Measurements from ENCODE around the gene EVC. TPM values are rescaled to one million over a fixed set of nuclear protein-coding genes. Genes with fewer than 3 reads are reported as not detected.

The EVC gene
- total and polyA plus RNA-seq, 2 experiments from 2014 or later, result 4.8 to 8.6 TPM

DNA sequence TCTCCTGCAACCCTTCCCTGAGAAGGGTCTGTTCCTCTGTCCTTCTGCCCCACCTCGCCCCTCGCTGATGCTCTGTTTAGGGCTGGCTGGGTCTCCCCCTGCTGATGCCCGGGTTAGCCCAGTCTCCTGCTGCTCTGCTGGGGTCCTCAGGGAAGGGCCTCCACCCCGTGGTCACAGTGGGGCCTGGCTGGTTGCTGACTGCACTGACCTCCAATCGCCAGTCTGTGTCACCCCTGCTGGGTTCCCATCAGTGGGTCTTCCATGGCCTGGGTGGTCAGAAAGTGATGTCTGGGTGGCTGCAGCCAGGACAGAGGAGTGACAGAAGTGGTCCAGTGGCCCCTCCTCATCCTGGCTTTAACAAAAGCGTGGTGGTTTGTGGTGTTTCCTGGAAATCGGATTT lies 44.7 kb downstream of the EVC start:
- Histone ChIP-seq H3K4me2 (no peak overlapping the region), H2AFZ (no peak overlapping the region), H3K27me3 (no peaks in the 10 kb centered on the region), H3K9me3 (ENCODE audit: low read depth) (no peaks in the 10 kb centered on the region), H3K79me2 (no peaks in the 10 kb centered on the region), H4K20me1 (ENCODE audit: insufficient read depth, poor library complexity, severe bottlenecking) (no peaks in the 10 kb centered on the region), H3K36me3 (replicated peaks; ENCODE audit: insufficient read depth, low read depth) (no peaks in the 10 kb centered on the region), H3K27ac (no peak overlapping the region), H3K4me3 (no peak overlapping the region), H3K9me2 (replicated peaks; ENCODE audit: insufficient read depth) (no peaks in the 10 kb centered on the region), H3K4me1 (ENCODE audit: insufficient read depth) (no peaks in the 10 kb centered on the region)
- DNase-seq (ENCODE audit: low spot score), result no peak
- TF ChIP-seq EZH2 (IDR thresholded peaks at IDR 0.05; ENCODE audit: borderline replicate concordance) (no peak), EZH2phosphoT487 (IDR thresholded peaks at IDR 0.05; ENCODE audit: low read depth, severe bottlenecking, unreplicated experiment) (no peak)
- TF ChIP-seq, protein P1, sequence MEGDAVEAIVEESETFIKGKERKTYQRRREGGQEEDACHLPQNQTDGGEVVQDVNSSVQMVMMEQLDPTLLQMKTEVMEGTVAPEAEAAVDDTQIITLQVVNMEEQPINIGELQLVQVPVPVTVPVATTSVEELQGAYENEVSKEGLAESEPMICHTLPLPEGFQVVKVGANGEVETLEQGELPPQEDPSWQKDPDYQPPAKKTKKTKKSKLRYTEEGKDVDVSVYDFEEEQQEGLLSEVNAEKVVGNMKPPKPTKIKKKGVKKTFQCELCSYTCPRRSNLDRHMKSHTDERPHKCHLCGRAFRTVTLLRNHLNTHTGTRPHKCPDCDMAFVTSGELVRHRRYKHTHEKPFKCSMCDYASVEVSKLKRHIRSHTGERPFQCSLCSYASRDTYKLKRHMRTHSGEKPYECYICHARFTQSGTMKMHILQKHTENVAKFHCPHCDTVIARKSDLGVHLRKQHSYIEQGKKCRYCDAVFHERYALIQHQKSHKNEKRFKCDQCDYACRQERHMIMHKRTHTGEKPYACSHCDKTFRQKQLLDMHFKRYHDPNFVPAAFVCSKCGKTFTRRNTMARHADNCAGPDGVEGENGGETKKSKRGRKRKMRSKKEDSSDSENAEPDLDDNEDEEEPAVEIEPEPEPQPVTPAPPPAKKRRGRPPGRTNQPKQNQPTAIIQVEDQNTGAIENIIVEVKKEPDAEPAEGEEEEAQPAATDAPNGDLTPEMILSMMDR (IDR thresholded peaks at IDR 0.05; ENCODE audit: poor library complexity), result no peak
- 92% methylated on average over 7 of the region's 7 CpGs for WGBS (ENCODE audit: low lambda C conversion rate, missing lambda C conversion rate)

DNA sequence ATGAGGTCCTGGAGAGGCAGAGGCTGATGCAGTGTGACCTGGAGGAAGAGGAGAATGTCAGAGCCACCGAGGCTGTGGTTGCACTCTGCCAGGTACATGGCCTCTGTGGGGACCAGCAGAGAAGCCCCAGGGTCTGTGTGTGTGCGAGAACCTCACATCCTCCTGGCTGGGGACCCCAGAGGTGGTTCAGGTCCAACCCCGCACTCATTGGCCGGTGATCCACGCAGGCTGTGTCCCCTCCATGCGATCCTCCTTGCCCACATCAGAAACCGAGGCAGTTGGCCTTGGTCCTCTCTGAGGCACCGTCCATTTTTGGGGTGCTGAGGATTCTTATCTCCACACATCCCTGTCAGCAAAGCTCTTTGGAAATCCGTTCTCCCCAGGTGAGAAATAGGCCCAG lies 45.3 kb downstream of the EVC start:
- Histone ChIP-seq H4K20me1 (ENCODE audit: insufficient read depth, poor library complexity, severe bottlenecking) (no peaks in the 10 kb centered on the region), H3K4me3 (no peak overlapping the region), H3K36me3 (replicated peaks; ENCODE audit: insufficient read depth, low read depth) (no peaks in the 10 kb centered on the region), H3K79me2 (no peaks in the 10 kb centered on the region), H3K9me3 (ENCODE audit: low read depth) (no peaks in the 10 kb centered on the region), H3K4me1 (ENCODE audit: insufficient read depth) (no peaks in the 10 kb centered on the region), H3K9me2 (replicated peaks; ENCODE audit: insufficient read depth) (no peaks in the 10 kb centered on the region), H3K4me2 (no peak overlapping the region), H3K27me3 (no peaks in the 10 kb centered on the region), H3K27ac (no peak overlapping the region), H2AFZ (no peak overlapping the region)
- 97% methylated on average over 9 of the region's 9 CpGs for WGBS (ENCODE audit: low lambda C conversion rate, missing lambda C conversion rate)
- DNase-seq (ENCODE audit: low spot score), result no peak
- TF ChIP-seq EZH2 (IDR thresholded peaks at IDR 0.05; ENCODE audit: borderline replicate concordance) (no peak), EZH2phosphoT487 (IDR thresholded peaks at IDR 0.05; ENCODE audit: low read depth, severe bottlenecking, unreplicated experiment) (no peak)
- TF ChIP-seq, protein P1 (IDR thresholded peaks at IDR 0.05; ENCODE audit: poor library complexity), result no peak

DNA sequence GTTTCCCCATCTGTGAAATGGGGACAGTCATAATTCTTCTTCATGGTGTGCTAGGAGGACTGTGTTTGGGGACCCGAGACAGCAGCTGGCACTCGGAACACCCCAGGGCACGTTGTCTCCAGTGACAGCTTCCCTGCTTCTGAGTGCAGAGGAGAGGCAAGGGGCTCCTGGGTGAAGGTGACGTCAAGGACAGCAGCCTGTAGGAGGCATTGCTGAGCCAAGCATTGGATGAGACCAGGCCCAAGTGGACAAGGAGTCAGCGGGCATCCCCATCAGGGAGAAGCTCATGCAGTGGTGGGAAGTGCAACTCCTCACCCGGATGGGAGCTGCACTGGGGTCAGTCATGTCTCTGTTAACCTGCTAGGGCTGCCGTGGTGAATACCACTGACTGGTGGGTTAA lies 46.1 kb downstream of the EVC start:
- Histone ChIP-seq H3K9me3 (ENCODE audit: low read depth) (no peaks in the 10 kb centered on the region), H3K27me3 (no peaks in the 10 kb centered on the region), H3K4me3 (no peak overlapping the region), H2AFZ (no peak overlapping the region), H3K79me2 (no peaks in the 10 kb centered on the region), H3K4me1 (ENCODE audit: insufficient read depth) (no peaks in the 10 kb centered on the region), H4K20me1 (ENCODE audit: insufficient read depth, poor library complexity, severe bottlenecking) (no peaks in the 10 kb centered on the region), H3K9me2 (replicated peaks; ENCODE audit: insufficient read depth) (no peaks in the 10 kb centered on the region), H3K36me3 (replicated peaks; ENCODE audit: insufficient read depth, low read depth) (no peaks in the 10 kb centered on the region), H3K27ac (no peak overlapping the region), H3K4me2 (no peak overlapping the region)
- WGBS (ENCODE audit: low lambda C conversion rate, missing lambda C conversion rate), result 97% methylated on average over 7 of the region's 7 CpGs
- DNase-seq (ENCODE audit: low spot score), result no peak
- TF ChIP-seq, protein P1 (IDR thresholded peaks at IDR 0.05; ENCODE audit: poor library complexity), result no peak
- TF ChIP-seq EZH2phosphoT487 (IDR thresholded peaks at IDR 0.05; ENCODE audit: low read depth, severe bottlenecking, unreplicated experiment) (no peak), EZH2 (IDR thresholded peaks at IDR 0.05; ENCODE audit: borderline replicate concordance) (no peak)

DNA sequence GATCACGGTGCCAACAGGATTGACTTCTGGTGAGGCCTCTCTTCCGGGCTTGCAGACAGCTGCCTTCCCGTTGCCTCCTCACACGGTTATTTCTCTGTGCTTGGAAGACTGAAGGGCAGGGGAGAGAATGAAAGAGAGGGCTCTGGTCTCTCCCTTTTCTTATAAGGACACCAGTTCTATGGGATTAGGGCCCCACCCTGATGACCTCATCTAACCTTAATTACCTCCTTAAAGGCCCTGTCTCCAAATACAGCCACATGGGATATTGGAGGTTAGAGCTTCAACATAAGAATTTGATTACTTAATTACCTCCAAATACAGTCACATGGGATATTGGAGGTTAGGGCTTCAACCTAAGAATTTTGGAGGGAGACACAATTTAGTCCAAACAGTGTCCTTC lies 46.5 kb downstream of the EVC start:
- Histone ChIP-seq H3K4me3 (no peak overlapping the region), H3K27me3 (no peaks in the 10 kb centered on the region), H3K9me3 (ENCODE audit: low read depth) (no peaks in the 10 kb centered on the region), H3K9me2 (replicated peaks; ENCODE audit: insufficient read depth) (no peaks in the 10 kb centered on the region), H3K79me2 (no peaks in the 10 kb centered on the region), H3K4me1 (ENCODE audit: insufficient read depth) (no peaks in the 10 kb centered on the region), H4K20me1 (ENCODE audit: insufficient read depth, poor library complexity, severe bottlenecking) (no peaks in the 10 kb centered on the region), H3K4me2 (no peak overlapping the region), H3K36me3 (replicated peaks; ENCODE audit: insufficient read depth, low read depth) (no peaks in the 10 kb centered on the region), H2AFZ (no peak overlapping the region), H3K27ac (no peak overlapping the region)
- TF ChIP-seq EZH2 (IDR thresholded peaks at IDR 0.05; ENCODE audit: borderline replicate concordance), result no peak
- TF ChIP-seq, protein P1 (IDR thresholded peaks at IDR 0.05; ENCODE audit: poor library complexity), result no peak
- no peak for TF ChIP-seq EZH2phosphoT487 (IDR thresholded peaks at IDR 0.05; ENCODE audit: low read depth, severe bottlenecking, unreplicated experiment)
- DNase-seq (ENCODE audit: low spot score), result no peak
- WGBS (ENCODE audit: low lambda C conversion rate, missing lambda C conversion rate), result 98% methylated on average over 4 of the region's 4 CpGs
